CD14-positive monocyte (primary cell): ENCODE results near the gene PODN. TPM values are rescaled to one million over a fixed set of nuclear protein-coding genes. Genes with fewer than 3 reads are reported as not detected.

ENCODE experiments used
- DNase-seq, 3 donors: peaks; one replicate each; pipeline ENCODE4 v3.0.0-alpha.2; 2011 to 2022
- H2AFZ ChIP-seq: 2 replicates; pipeline ENCODE4 v1.6.0; 2012; ENCODE audit warnings: mild to moderate bottlenecking, low read depth, low read length, inconsistent platforms; ENCODE audit not compliant: insufficient read depth, poor library complexity, severe bottlenecking
- H3K27ac ChIP-seq, 2 donors: 1 replicate in 1 of 2; 2 replicates in 1 of 2; pipeline ENCODE4 v1.5.1; 2012 to 2013; ENCODE audit warnings: low read length in 2 of 2, control low read depth in 1 of 2, inconsistent platforms in 1 of 2, low read depth in 1 of 2, mild to moderate bottlenecking in 1 of 2
- H3K27me3 ChIP-seq, 2 donors: one replicate each; pipeline versions ENCODE4 v1.6.0 to v1.6.1; 2011 to 2013; ENCODE audit warnings: low read length in 2 of 2; ENCODE audit not compliant: control insufficient read depth in 2 of 2, insufficient read depth in 2 of 2
- H3K36me3 ChIP-seq, 2 donors: replicated peaks in 1 of 2; 1 replicate in 1 of 2; 2 replicates in 1 of 2; pipeline versions ENCODE4 v1.5.1 to v1.6.1; 2012 to 2013; ENCODE audit warnings: low read length in 2 of 2, control low read depth in 1 of 2, inconsistent platforms in 1 of 2, mild to moderate bottlenecking in 1 of 2; ENCODE audit not compliant: insufficient read depth in 2 of 2, control insufficient read depth in 1 of 2
- H3K4me1 ChIP-seq, 2 donors: 1 replicate in 1 of 2; 2 replicates in 1 of 2; pipeline versions ENCODE4 v1.5.1 to v1.6.1; 2012 to 2013; ENCODE audit warnings: low read length in 2 of 2, control low read depth in 1 of 2, inconsistent platforms in 1 of 2, mild to moderate bottlenecking in 1 of 2, moderate library complexity in 1 of 2; ENCODE audit not compliant: insufficient read depth in 2 of 2, control insufficient read depth in 1 of 2
- H3K4me2 ChIP-seq: replicated peaks from 2 replicates; pipeline ENCODE3; 2012; ENCODE audit warnings: low read length, moderate library complexity, mild to moderate bottlenecking; ENCODE audit not compliant: poor library complexity, severe bottlenecking; ENCODE audit errors: extremely low read depth
- H3K4me3 ChIP-seq, 3 experiments: fragments of 200-600 bp in 1 of 3; sonication (generic) in 1 of 3; replicated peaks in 1 of 3; 1 replicate in 2 of 3; 2 replicates in 1 of 3; pipeline ENCODE4 v1.5.1; 2011 to 2013; ENCODE audit warnings: low read length in 3 of 3, mild to moderate bottlenecking in 3 of 3, control low read depth in 2 of 3, low read depth in 2 of 3, inconsistent platforms in 1 of 3, moderate library complexity in 1 of 3
- H3K79me2 ChIP-seq: 2 replicates; pipeline ENCODE4 v1.6.0; 2012; ENCODE audit warnings: mild to moderate bottlenecking, control low read depth, inconsistent platforms, low read length, moderate library complexity; ENCODE audit not compliant: insufficient read depth
- H3K9ac ChIP-seq: 2 replicates; pipeline ENCODE4 v1.6.0; 2017; ENCODE audit warnings: low read length, mild to moderate bottlenecking; ENCODE audit not compliant: insufficient read depth, poor library complexity, severe bottlenecking
- H3K9me3 ChIP-seq, 2 donors: replicated peaks in 1 of 2; 1 replicate in 1 of 2; 2 replicates in 1 of 2; pipeline versions ENCODE4 v1.5.1 to v1.6.1; 2012 to 2013; ENCODE audit warnings: low read length in 2 of 2, control low read depth in 1 of 2; ENCODE audit not compliant: control insufficient read depth in 1 of 2, insufficient read depth in 1 of 2
- H4K20me1 ChIP-seq: 2 replicates; pipeline ENCODE4 v1.6.0; 2012; ENCODE audit warnings: mild to moderate bottlenecking, low read length, control low read depth, moderate library complexity; ENCODE audit not compliant: insufficient read depth
- H3K27ac Mint-ChIP-seq, 7 donors: one replicate each; pipeline ENCODE4 v1.8.0; 2020; ENCODE audit warnings: mild to moderate bottlenecking in 7 of 7, mixed read lengths in 7 of 7, moderate library complexity in 6 of 7, inconsistent platforms in 2 of 7
- H3K27me3 Mint-ChIP-seq, 3 donors: one replicate each; pipeline ENCODE4 v1.8.0; 2021 to 2022; ENCODE audit warnings: low read depth in 3 of 3, mild to moderate bottlenecking in 3 of 3, mixed read lengths in 3 of 3, moderate library complexity in 3 of 3, inconsistent platforms in 1 of 3
- H3K36me3 Mint-ChIP-seq, 2 donors: one replicate each; pipeline ENCODE4 v1.8.0; 2020; ENCODE audit warnings: mixed read lengths in 2 of 2, inconsistent platforms in 1 of 2, mild to moderate bottlenecking in 1 of 2
- H3K4me1 Mint-ChIP-seq: one replicate; pipeline ENCODE4 v1.8.0; 2020; ENCODE audit warnings: mild to moderate bottlenecking, mixed read lengths
- H3K4me3 Mint-ChIP-seq, 2 donors: one replicate each; pipeline ENCODE4 v1.8.0; 2020; ENCODE audit warnings: mild to moderate bottlenecking in 2 of 2, mixed read lengths in 2 of 2, moderate library complexity in 1 of 2
- H3K9me3 Mint-ChIP-seq, 7 donors: one replicate each; pipeline ENCODE4 v1.8.0; 2020 to 2022; ENCODE audit warnings: mixed read lengths in 7 of 7, mild to moderate bottlenecking in 6 of 7, moderate library complexity in 6 of 7, inconsistent platforms in 2 of 7
- CTCF ChIP-seq: fragments of 200-600 bp; IDR thresholded peaks from one replicate; pipeline ENCODE4 v1.8.0; 2022; ENCODE audit warnings: antibody characterized with exemption, mild to moderate bottlenecking
- whole genome bisulfite sequencing: methylation state at CpG from one replicate; pipeline ENCODE4 v1.1.5; 2013; ENCODE audit warnings: missing lambda C conversion rate; ENCODE audit not compliant: insufficient coverage; 5-methylcytosine and 5-hydroxymethylcytosine counted together
- intact Hi-C, 2 donors: fragments of 100-400 bp; cut with micrococcal nuclease; formaldehyde crosslinking; loops; one replicate each; pipeline versions ENCODE4 v1.15.0 to v1.15.1; 2023
- polyA plus RNA-seq, 3 donors: library from polyadenylated mRNA; depleted of rRNA in 1 of 3; unstranded in 2 of 3; stranded (reverse) in 1 of 3; fragments of 300-500 nt in 2 of 3; fragments of >200 nt in 1 of 3; fragmentation: Illumina TruSeq in 2 of 3; gene quantifications; 1 replicate in 2 of 3; 2 replicates in 1 of 3; pipeline ENCODE4 v1.2.3, GENCODE V29; 2012 to 2021

Gene PODN
- polyA plus RNA-seq, 3 donors: not detected

- DNase-seq: no peak
- no peak overlapping the region for H3K4me3 ChIP-seq
- H2AFZ ChIP-seq: no peak overlapping the region
- Mint-ChIP-seq H3K4me1 (no peaks in the 10 kb centered on the region), H3K4me3 (no peak overlapping the region), H3K9me3 (peaks cover 0 to 3% (median 0%) of the 10 kb centered on the region in 7 donors), H3K27ac (peak overlapping the region in 1 of 7 donors; percentile 1), H3K27me3 (peaks cover 3 to 13% (median 5%) of the 10 kb centered on the region in 3 donors), H3K36me3 (no peaks in the 10 kb centered on the region)
- H3K79me2 ChIP-seq: no peaks in the 10 kb centered on the region
- TF ChIP-seq CTCF: no peak
- no peak overlapping the region for H3K9ac ChIP-seq
- H3K27ac ChIP-seq: no peak overlapping the region
- 83% methylated on average over 16 of the region's 18 CpGs for WGBS
- H3K27me3 ChIP-seq: no peaks in the 10 kb centered on the region
- no peak overlapping the region for H3K4me2 ChIP-seq
- H4K20me1 ChIP-seq: no peaks in the 10 kb centered on the region
- H3K4me1 ChIP-seq: no peaks in the 10 kb centered on the region
- H3K9me3 ChIP-seq: no peaks in the 10 kb centered on the region
- intact Hi-C loops: no loop called here
- no peaks in the 10 kb centered on the region for H3K36me3 ChIP-seq
These were observed 59.5 kb downstream of the PODN start for GRCh38 chr1:53121319-53122172.

GRCh38 chr1:53122201-53122885 is 60.3 kb downstream of the PODN start:
- Histone ChIP-seq H3K9ac (no peak overlapping the region), H3K4me3 (no peak overlapping the region), H3K36me3 (no peaks in the 10 kb centered on the region), H2AFZ (no peak overlapping the region), H4K20me1 (no peaks in the 10 kb centered on the region), H3K27me3 (no peaks in the 10 kb centered on the region), H3K4me2 (no peak overlapping the region), H3K79me2 (no peaks in the 10 kb centered on the region), H3K9me3 (no peaks in the 10 kb centered on the region), H3K27ac (no peak overlapping the region), H3K4me1 (no peaks in the 10 kb centered on the region)
- Mint-ChIP-seq H3K9me3 (no peaks in the 10 kb centered on the region), H3K4me3 (no peak overlapping the region), H3K27ac (peak overlapping the region in 1 of 7 donors; percentile 44), H3K36me3 (no peaks in the 10 kb centered on the region), H3K27me3 (peaks cover 3 to 9% (median 5%) of the 10 kb centered on the region in 3 donors), H3K4me1 (no peaks in the 10 kb centered on the region)
- no peak for DNase-seq
- TF ChIP-seq CTCF: no peak
- 90% methylated on average over 8 of the region's 10 CpGs for WGBS
- intact Hi-C loops: no loop called here
